ENCODE measurements around the gene BTG2.
A peak's percentile ranks its signal among the peaks of the same experiment; 100 is the strongest.

The BTG2 gene

GRCh38 chr1:203287109-203287893 lies 18.0 kb upstream of the BTG2 start:
- no peak overlapping the region for H3K9ac ChIP-seq (ENCODE audit: low read length)
- H3K4me3 ChIP-seq (ENCODE audit: low read depth, low read length), result no peak overlapping the region

GRCh38 chr1:203287898-203288297 lies 17.4 kb upstream of the BTG2 start:
- Histone ChIP-seq H3K4me1 (ENCODE audit: control insufficient read depth, insufficient read depth, low read length) (peaks cover 47% of the 10 kb centered on the region), H3K4me3 (ENCODE audit: low read depth, low read length) (no peak overlapping the region), H3K9ac (ENCODE audit: low read length) (no peak overlapping the region), H3K36me3 (ENCODE audit: control insufficient read depth, insufficient read depth, low read length) (no peaks in the 10 kb centered on the region), H3K27ac (ENCODE audit: low read depth, low read length) (no peak overlapping the region), H3K9me3 (ENCODE audit: control insufficient read depth, insufficient read depth, low read depth, low read length) (no peaks in the 10 kb centered on the region), H3K27me3 (ENCODE audit: control insufficient read depth, insufficient read depth, low read length) (peaks cover 42% of the 10 kb centered on the region)

More at GRCh38 chr1:203287109-203287893, 18.0 kb upstream of the BTG2 start:
- no peak overlapping the region for H3K27ac ChIP-seq (ENCODE audit: low read depth, low read length)
- H3K4me1 ChIP-seq (ENCODE audit: control insufficient read depth, insufficient read depth, low read length), result peaks cover 53% of the 10 kb centered on the region
- no peaks in the 10 kb centered on the region for H3K36me3 ChIP-seq (ENCODE audit: control insufficient read depth, insufficient read depth, low read length)
- H3K27me3 ChIP-seq (ENCODE audit: control insufficient read depth, insufficient read depth, low read length), result peaks cover 42% of the 10 kb centered on the region
- no peaks in the 10 kb centered on the region for H3K9me3 ChIP-seq (ENCODE audit: control insufficient read depth, insufficient read depth, low read depth, low read length)

GRCh38 chr1:203288400-203288799 lies 16.9 kb upstream of the BTG2 start:
- Histone ChIP-seq H3K4me1 (ENCODE audit: control insufficient read depth, insufficient read depth, low read length) (peaks cover 46% of the 10 kb centered on the region), H3K9ac (ENCODE audit: low read length) (no peak overlapping the region), H3K27me3 (ENCODE audit: control insufficient read depth, insufficient read depth, low read length) (peaks cover 42% of the 10 kb centered on the region), H3K9me3 (ENCODE audit: control insufficient read depth, insufficient read depth, low read depth, low read length) (no peaks in the 10 kb centered on the region), H3K27ac (ENCODE audit: low read depth, low read length) (no peak overlapping the region), H3K4me3 (ENCODE audit: low read depth, low read length) (no peak overlapping the region), H3K36me3 (ENCODE audit: control insufficient read depth, insufficient read depth, low read length) (no peaks in the 10 kb centered on the region)

DNA sequence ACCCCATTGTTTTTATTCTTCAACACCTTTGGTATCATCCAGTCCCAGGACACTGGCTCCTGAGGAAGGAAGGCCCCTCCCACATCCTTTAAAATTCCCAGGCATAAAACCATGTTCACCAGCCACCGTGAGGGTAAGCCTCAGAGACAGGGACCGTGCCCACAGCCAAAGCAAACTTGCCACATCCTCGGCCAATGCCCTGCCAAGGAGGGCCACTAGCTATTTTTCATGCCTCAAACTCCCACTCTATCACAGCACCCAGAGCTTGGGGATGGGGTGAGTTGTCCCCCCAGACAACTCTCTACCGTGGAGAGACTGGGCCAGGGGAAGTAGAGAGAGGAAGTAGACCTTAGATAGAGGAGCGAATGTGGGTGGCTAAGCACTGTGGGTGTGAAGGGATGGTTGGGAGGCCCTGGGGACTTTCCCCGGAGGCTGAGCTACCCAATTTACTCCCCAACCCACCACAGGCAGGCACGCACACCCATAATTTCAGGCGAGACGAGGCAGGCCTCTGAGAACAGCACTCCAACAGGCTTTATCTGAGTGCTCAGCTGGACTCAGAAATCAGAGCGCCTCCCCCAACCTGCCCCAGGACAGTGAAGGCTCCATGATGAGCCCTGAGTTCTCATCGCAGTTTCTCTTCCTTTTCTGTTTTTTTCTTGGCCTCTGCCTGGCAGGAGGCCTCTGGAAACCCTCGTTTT lies 15.9 kb upstream of the BTG2 start:
- Histone ChIP-seq H3K27ac (ENCODE audit: low read depth, low read length) (no peak overlapping the region), H3K4me3 (ENCODE audit: low read depth, low read length) (no peak overlapping the region), H3K9ac (ENCODE audit: low read length) (peak overlapping the region; percentile 26), H3K36me3 (ENCODE audit: control insufficient read depth, insufficient read depth, low read length) (no peaks in the 10 kb centered on the region), H3K27me3 (ENCODE audit: control insufficient read depth, insufficient read depth, low read length) (peaks cover 41% of the 10 kb centered on the region), H3K4me1 (ENCODE audit: control insufficient read depth, insufficient read depth, low read length) (peaks cover 46% of the 10 kb centered on the region), H3K9me3 (ENCODE audit: control insufficient read depth, insufficient read depth, low read depth, low read length) (no peaks in the 10 kb centered on the region)

DNA sequence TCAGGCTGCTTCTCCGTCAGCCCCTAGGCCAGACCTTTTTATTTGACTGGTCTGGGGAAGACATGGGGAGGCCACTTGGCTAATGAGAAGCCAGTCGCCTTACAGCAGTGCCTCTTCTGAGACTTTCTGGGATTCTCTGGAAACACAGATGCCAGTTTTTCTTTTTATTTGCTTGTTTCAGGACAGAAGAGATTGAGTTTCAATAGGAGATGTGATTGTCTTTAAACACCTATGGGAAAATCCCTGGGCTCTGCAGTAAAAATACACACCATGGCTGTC lies 15.4 kb upstream of the BTG2 start:
- Histone ChIP-seq H3K27me3 (ENCODE audit: control insufficient read depth, insufficient read depth, low read length) (peaks cover 36% of the 10 kb centered on the region; the same call in 1 of the 2 replicates), H3K36me3 (ENCODE audit: control insufficient read depth, insufficient read depth, low read length) (no peaks in the 10 kb centered on the region), H3K4me3 (ENCODE audit: low read depth, low read length) (peak overlapping the region; percentile 46), H3K27ac (ENCODE audit: low read depth, low read length) (no peak overlapping the region), H3K4me1 (ENCODE audit: control insufficient read depth, insufficient read depth, low read length) (peaks cover 46% of the 10 kb centered on the region), H3K9me3 (ENCODE audit: control insufficient read depth, insufficient read depth, low read depth, low read length) (no peaks in the 10 kb centered on the region), H3K9ac (ENCODE audit: low read length) (peak overlapping the region; percentile 26)

- Histone ChIP-seq H3K36me3 (ENCODE audit: control insufficient read depth, insufficient read depth, low read length) (no peaks in the 10 kb centered on the region), H3K4me1 (ENCODE audit: control insufficient read depth, insufficient read depth, low read length) (peaks cover 48% of the 10 kb centered on the region), H3K4me3 (ENCODE audit: low read depth, low read length) (peak overlapping the region; percentile 46), H3K9ac (ENCODE audit: low read length) (peak overlapping the region; percentile 57), H3K27me3 (ENCODE audit: control insufficient read depth, insufficient read depth, low read length) (peaks cover 35% of the 10 kb centered on the region; the same call in 1 of the 2 replicates), H3K27ac (ENCODE audit: low read depth, low read length) (peak overlapping the region; percentile 6; the same call in 1 of the 2 replicates), H3K9me3 (ENCODE audit: control insufficient read depth, insufficient read depth, low read depth, low read length) (no peaks in the 10 kb centered on the region)
These were observed 14.8 kb upstream of the BTG2 start for GRCh38 chr1:203290261-203291089.

DNA sequence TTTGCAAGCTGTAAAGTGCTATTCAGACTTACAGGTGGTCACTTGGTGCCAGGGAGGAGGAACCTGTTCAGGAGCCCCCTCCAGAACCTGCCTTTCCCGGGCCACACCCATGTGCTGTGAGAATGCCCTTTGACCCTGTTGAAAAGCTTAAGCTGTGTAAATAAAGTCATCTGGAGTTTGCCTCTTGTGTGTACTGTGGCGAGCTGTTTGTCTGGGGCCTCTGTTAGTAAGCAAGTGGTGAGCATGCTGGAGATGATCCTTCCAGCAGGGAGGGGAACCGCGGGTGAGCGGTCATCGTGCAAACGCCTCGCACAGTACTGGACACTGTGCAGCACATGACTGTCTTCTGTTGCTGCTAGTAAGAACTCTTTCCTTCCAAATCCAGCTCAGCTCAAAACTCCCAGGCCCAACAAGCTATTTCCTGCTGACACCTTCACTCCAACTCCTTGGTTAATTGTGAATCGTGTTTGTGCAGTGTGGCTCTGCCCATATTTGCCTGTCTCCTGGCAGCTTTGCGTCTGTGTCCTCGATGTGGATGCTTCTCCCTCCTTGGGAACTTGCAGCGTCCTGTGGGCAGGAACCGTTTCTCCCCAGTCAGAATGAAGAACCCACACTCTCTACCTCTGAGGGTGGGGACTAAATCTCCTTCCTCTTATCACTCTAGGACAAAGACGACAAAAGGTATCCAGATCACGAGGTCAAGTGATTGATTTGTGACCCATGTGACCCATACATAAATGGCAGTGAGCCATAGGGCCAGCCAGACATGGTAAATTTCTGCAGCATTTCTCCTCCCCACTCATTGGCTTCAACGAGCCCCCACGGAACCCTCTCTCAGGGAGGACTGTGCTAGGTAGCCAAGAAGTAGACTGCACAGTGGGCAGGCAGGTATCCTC lies 13.9 kb upstream of the BTG2 start:
- Histone ChIP-seq H3K4me3 (ENCODE audit: low read depth, low read length) (no peak overlapping the region), H3K27me3 (ENCODE audit: control insufficient read depth, insufficient read depth, low read length) (peaks cover 39% of the 10 kb centered on the region), H3K27ac (ENCODE audit: low read depth, low read length) (no peak overlapping the region), H3K36me3 (ENCODE audit: control insufficient read depth, insufficient read depth, low read length) (no peaks in the 10 kb centered on the region), H3K9me3 (ENCODE audit: control insufficient read depth, insufficient read depth, low read depth, low read length) (no peaks in the 10 kb centered on the region), H3K4me1 (ENCODE audit: control insufficient read depth, insufficient read depth, low read length) (peaks cover 51% of the 10 kb centered on the region), H3K9ac (ENCODE audit: low read length) (no peak overlapping the region)

- peaks cover 36% of the 10 kb centered on the region for H3K27me3 ChIP-seq (ENCODE audit: control insufficient read depth, insufficient read depth, low read length)
- H3K27ac ChIP-seq (ENCODE audit: low read depth, low read length), result no peak overlapping the region
- no peaks in the 10 kb centered on the region for H3K36me3 ChIP-seq (ENCODE audit: control insufficient read depth, insufficient read depth, low read length)
- no peak overlapping the region for H3K4me3 ChIP-seq (ENCODE audit: low read depth, low read length)
- no peaks in the 10 kb centered on the region for H3K9me3 ChIP-seq (ENCODE audit: control insufficient read depth, insufficient read depth, low read depth, low read length)
- peaks cover 22% of the 10 kb centered on the region for H3K4me1 ChIP-seq (ENCODE audit: control insufficient read depth, insufficient read depth, low read length)
- H3K9ac ChIP-seq (ENCODE audit: low read length), result no peak overlapping the region
These were observed 9.5 kb upstream of the BTG2 start for GRCh38 chr1:203295796-203296195.

GRCh38 chr1:203296460-203297073 lies 8.8 kb upstream of the BTG2 start:
- no peak overlapping the region for H3K9ac ChIP-seq (ENCODE audit: low read length)
- H3K27ac ChIP-seq (ENCODE audit: low read depth, low read length), result no peak overlapping the region
- H3K27me3 ChIP-seq (ENCODE audit: control insufficient read depth, insufficient read depth, low read length), result peaks cover 41% of the 10 kb centered on the region
- H3K4me1 ChIP-seq (ENCODE audit: control insufficient read depth, insufficient read depth, low read length), result peaks cover 15% of the 10 kb centered on the region
- H3K4me3 ChIP-seq (ENCODE audit: low read depth, low read length), result no peak overlapping the region
- no peaks in the 10 kb centered on the region for H3K9me3 ChIP-seq (ENCODE audit: control insufficient read depth, insufficient read depth, low read depth, low read length)
- H3K36me3 ChIP-seq (ENCODE audit: control insufficient read depth, insufficient read depth, low read length), result no peaks in the 10 kb centered on the region

GRCh38 chr1:203299169-203299568 lies 6.2 kb upstream of the BTG2 start:
- Histone ChIP-seq H3K4me3 (ENCODE audit: low read depth, low read length) (no peak overlapping the region), H3K27me3 (ENCODE audit: control insufficient read depth, insufficient read depth, low read length) (peaks cover 61% of the 10 kb centered on the region), H3K27ac (ENCODE audit: low read depth, low read length) (no peak overlapping the region), H3K9me3 (ENCODE audit: control insufficient read depth, insufficient read depth, low read depth, low read length) (no peaks in the 10 kb centered on the region), H3K9ac (ENCODE audit: low read length) (no peak overlapping the region), H3K4me1 (ENCODE audit: control insufficient read depth, insufficient read depth, low read length) (peaks cover 14% of the 10 kb centered on the region; the same call in 1 of the 2 replicates), H3K36me3 (ENCODE audit: control insufficient read depth, insufficient read depth, low read length) (no peaks in the 10 kb centered on the region)
